ENCODE measurements around the gene CHD3. TPM values are rescaled to one million over a fixed set of nuclear protein-coding genes. Genes with fewer than 3 reads are reported as not detected.

CHD3 gene
- total RNA-seq, 1 experiment from 2014 or later: 84.6 TPM

- no peaks in the 10 kb centered on the region for H3K9me3 ChIP-seq (ENCODE audit: control insufficient read depth, insufficient read depth, low read depth, low read length)
- BruUV-seq (replicated peaks): no TSS peak
- peaks cover 5% of the 10 kb centered on the region for H3K36me3 ChIP-seq (ENCODE audit: control insufficient read depth, insufficient read depth, low read length)
- POLR2A ChIA-PET: no interaction called here
- intact Hi-C loops (cut with micrococcal nuclease; ENCODE audit: unreplicated experiment) (no loop called here), in situ Hi-C loops (cut with HindIII; ENCODE audit: low pct_unique_long_range_greater_than_20kb, low sequenced_read_pairs) (no loop called here)
- no peak overlapping the region for H3K27ac ChIP-seq (ENCODE audit: low read length)
- ATAC-seq (no peak), DNase-seq (ENCODE audit: low read depth, low spot score) (no peak)
- no peaks in the 10 kb centered on the region for H3K27me3 ChIP-seq (ENCODE audit: control insufficient read depth, insufficient read depth, low read length)
- no peak overlapping the region for H3K4me3 ChIP-seq (ENCODE audit: low read depth in 2 of 2, low read length in 2 of 2)
- CTCF ChIA-PET: no interaction called here
- no peak for TF ChIP-seq CTCF (IDR thresholded peaks at IDR 0.05)
- TF ChIP-seq POLR2AphosphoS5 (IDR thresholded peaks at IDR 0.05; ENCODE audit: low read depth, low read length): no peak
- no peak for TF ChIP-seq TCF7L2 (IDR thresholded peaks at IDR 0.05; ENCODE audit: low read depth, low read length)
- no peak for TF ChIP-seq SIN3A (IDR thresholded peaks at IDR 0.05; ENCODE audit: borderline replicate concordance, insufficient read depth, low read depth, low read length)
- TF ChIP-seq REST (IDR thresholded peaks at IDR 0.05; ENCODE audit: insufficient read depth in 1 of 2, low read depth in 2 of 2, low read length in 1 of 2): no peak
- peaks cover 6% of the 10 kb centered on the region for H3K4me1 ChIP-seq (ENCODE audit: control insufficient read depth, insufficient read depth, low read length)
Measured at GRCh38 chr17:7910711-7911110, 22.1 kb downstream of the CHD3 start.

- DNase-seq (ENCODE audit: low read depth, low spot score) (no peak), ATAC-seq (no peak)
- in situ Hi-C loops (cut with HindIII; ENCODE audit: low pct_unique_long_range_greater_than_20kb, low sequenced_read_pairs): no loop called here
- Histone ChIP-seq H3K36me3 (ENCODE audit: control insufficient read depth, insufficient read depth, low read length) (peaks cover 5% of the 10 kb centered on the region), H3K4me3 (ENCODE audit: low read depth in 2 of 2, low read length in 2 of 2) (no peak overlapping the region), H3K4me1 (ENCODE audit: control insufficient read depth, insufficient read depth, low read length) (peaks cover 6% of the 10 kb centered on the region), H3K27me3 (ENCODE audit: control insufficient read depth, insufficient read depth, low read length) (no peaks in the 10 kb centered on the region), H3K9me3 (ENCODE audit: control insufficient read depth, insufficient read depth, low read depth, low read length) (no peaks in the 10 kb centered on the region), H3K27ac (ENCODE audit: low read length) (no peak overlapping the region)
- BruUV-seq (replicated peaks): no TSS peak
- TF ChIP-seq SIN3A (IDR thresholded peaks at IDR 0.05; ENCODE audit: borderline replicate concordance, insufficient read depth, low read depth, low read length) (no peak), CTCF (IDR thresholded peaks at IDR 0.05) (no peak), REST (IDR thresholded peaks at IDR 0.05; ENCODE audit: insufficient read depth in 1 of 2, low read depth in 2 of 2, low read length in 1 of 2) (no peak), POLR2AphosphoS5 (IDR thresholded peaks at IDR 0.05; ENCODE audit: low read depth, low read length) (no peak), TCF7L2 (IDR thresholded peaks at IDR 0.05; ENCODE audit: low read depth, low read length) (no peak)
- POLR2A ChIA-PET: no interaction called here
- intact Hi-C loops (cut with micrococcal nuclease; ENCODE audit: unreplicated experiment): no loop called here
- CTCF ChIA-PET: no interaction called here
Measured at GRCh38 chr17:7911116-7911515, 22.5 kb downstream of the CHD3 start.
